ENCODE measurements around the gene GABRG3.

DNA sequence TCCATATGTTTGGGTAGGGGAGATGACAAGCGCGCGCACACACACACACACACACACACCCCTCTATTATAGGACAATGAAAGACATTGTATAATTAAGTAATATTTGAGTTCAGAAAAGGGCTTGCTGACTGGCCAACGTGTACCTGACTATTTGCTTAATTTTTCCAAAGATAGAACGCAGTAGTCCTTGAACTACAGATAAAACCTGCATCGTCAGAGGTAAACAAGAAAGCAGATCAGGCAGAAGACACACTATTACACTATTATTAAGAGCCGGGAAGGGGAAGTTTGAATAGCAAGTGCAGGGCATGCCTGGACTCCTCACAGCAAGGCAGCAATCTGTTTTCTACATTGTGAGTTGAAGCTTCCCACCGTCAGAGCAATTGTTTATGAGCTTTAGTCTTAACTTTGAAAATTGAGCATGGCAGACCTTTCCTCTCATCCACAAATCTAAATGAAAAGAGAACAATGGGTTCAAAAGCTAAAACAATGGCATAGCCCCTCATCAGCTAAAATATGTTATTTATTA lies 427.7 kb downstream of the GABRG3 start:
- TF ChIP-seq RAD21 (IDR thresholded peaks at IDR 0.05; ENCODE audit: low read length): no peak
- TF ChIP-seq, protein P1, sequence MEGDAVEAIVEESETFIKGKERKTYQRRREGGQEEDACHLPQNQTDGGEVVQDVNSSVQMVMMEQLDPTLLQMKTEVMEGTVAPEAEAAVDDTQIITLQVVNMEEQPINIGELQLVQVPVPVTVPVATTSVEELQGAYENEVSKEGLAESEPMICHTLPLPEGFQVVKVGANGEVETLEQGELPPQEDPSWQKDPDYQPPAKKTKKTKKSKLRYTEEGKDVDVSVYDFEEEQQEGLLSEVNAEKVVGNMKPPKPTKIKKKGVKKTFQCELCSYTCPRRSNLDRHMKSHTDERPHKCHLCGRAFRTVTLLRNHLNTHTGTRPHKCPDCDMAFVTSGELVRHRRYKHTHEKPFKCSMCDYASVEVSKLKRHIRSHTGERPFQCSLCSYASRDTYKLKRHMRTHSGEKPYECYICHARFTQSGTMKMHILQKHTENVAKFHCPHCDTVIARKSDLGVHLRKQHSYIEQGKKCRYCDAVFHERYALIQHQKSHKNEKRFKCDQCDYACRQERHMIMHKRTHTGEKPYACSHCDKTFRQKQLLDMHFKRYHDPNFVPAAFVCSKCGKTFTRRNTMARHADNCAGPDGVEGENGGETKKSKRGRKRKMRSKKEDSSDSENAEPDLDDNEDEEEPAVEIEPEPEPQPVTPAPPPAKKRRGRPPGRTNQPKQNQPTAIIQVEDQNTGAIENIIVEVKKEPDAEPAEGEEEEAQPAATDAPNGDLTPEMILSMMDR (conservative IDR thresholded peaks at IDR 0.05; ENCODE audit: low read depth, low read length): no peak
- TF ChIP-seq MAFK (IDR thresholded peaks at IDR 0.05; ENCODE audit: low read depth, low read length): no peak
- no peak for TF ChIP-seq POLR2A (IDR thresholded peaks at IDR 0.05; ENCODE audit: low read depth, low read length)

Data from IMR-90 (cell line).